NCI-H187 (cell line): Measurements from ENCODE around the gene FAM53A.
"Not testable (repeated sequence)": the region's sequence is repeated elsewhere in the genome, so short reads cannot be mapped to it uniquely, and the experiment has no call there.

Source experiments
- DNase-seq, 2 experiments: peaks; one replicate each; lab custom pipeline; 2025; lab: John Stamatoyannopoulos, UW

Gene FAM53A

GRCh38 chr4:1640716-1641503 is 43.2 kb downstream of the FAM53A start:
- DNase-seq = not testable (repeated sequence)

DNA sequence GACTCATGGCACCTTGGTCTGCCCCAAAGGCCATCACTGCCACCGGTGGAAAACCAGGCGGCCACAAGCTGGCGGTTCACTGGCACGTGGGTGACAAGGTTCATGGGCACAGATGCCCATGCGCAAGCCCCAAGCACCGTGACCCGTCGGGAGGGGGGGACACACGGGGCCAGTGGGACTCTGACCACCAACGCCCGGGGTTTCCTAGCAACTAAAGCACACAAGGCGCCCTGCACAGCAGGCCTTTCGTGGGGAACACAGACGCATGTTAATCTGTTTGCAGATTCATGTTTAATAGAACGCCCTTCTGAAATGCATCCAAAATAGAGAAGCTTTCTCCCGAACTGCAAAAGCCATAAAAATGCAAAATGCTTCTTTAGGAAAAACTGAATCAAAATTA is 43.9 kb downstream of the FAM53A start:
- no peak for DNase-seq

DNA sequence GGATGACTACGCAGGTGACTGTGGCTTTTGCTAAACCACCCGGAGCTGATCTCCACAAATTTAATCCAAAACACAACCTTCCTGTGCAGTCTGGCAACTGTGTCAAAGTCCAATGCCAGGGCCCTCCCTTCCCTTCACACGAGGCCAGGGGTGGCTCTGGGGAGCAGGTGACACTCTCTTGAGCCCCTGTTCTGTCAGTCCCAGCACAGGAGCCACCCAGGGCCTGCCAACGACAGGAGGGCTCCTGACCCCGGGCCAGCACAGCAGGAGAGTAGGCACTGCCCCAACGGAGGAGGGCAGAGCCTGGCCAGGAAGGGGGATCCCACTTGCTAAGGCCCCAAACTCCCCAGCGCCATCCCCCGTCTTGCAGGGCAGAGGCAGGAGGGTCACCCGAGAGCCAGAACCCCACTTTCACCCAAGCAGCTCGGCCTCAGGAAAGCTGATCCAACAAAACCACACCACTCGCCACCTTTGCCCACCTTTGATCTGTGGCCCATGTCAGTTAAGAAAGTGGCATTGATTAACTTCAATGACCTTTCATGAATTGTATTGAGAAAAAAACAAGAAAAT is 44.7 kb downstream of the FAM53A start:
- DNase-seq = no peak

- DNase-seq = no peak
These were observed 45.2 kb downstream of the FAM53A start for GRCh38 chr4:1638873-1639272.

- DNase-seq = no peak
These were observed 45.9 kb downstream of the FAM53A start for GRCh38 chr4:1638272-1638598.

DNA sequence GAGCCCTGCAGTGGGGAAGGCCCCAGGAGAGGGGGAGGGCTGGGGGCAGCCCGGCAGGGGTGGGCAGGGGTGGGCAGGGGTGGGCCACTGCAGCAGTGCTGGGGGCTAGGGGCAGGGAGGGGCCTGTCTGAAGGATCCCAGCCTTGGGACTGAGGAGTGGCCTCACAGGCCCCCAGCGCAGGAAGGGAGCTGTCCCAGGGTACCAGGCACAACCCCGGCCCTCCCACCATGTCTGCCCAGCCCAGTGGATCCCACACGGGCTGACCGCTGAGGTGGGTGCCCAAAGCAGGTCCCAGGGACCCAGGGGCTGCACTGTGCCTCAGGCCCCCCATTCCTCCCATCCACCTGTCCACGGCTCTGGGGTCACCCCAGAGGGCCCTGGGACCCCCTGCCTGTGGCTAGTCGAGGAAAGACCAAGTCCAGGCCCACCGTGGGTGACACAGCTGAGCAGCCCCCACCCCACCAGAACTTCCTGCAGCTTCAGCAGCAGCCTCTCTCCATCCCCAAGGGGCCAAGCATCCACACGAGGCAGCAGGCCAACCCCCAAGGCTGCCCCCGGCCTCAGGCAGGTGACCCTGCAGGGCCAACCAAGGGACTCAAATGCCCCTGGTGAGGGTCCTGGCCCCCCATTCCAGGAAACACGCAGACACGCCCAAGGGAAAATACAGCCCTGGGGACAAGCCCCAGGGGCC is 46.4 kb downstream of the FAM53A start:
- no peak for DNase-seq

DNA sequence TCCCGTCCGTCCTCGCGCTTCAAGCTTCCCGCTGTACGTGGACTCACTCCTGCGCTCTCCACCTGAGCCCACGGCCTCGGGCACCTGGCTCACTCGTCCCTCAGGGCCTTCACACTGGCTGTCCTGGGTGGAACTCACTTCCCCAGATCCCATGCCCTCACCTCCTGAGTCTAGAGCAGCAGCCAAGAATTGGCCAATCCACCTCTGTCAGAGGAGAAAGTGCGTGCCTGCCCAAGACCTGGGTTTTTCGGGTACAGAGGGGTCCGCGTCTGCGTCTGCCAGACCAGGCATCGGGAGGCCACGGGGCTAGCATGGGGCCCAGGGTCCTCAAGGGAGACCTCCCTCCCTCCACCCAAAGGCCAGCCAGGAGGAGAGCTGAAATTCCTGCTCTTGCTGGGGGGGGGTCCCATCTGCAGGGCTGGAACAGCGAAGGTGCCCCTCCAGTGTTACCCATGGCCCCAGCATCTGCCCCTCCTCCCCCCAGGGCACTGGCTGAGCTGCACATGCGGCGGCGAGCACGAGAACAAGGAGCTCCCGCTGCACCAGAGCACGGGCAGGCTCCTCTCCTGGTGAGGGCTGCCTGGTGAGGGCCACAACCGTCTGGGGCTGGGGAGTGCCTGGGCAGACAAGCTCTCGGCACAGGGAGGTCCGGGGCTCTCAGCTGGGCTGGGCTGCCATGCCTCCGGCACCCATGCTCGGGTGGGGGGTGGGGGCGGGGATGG is 47.5 kb downstream of the FAM53A start:
- no peak for DNase-seq

GRCh38 chr4:1635464-1635863 is 48.6 kb downstream of the FAM53A start:
- DNase-seq = no peak

- DNase-seq = no peak
These were observed 50.1 kb downstream of the FAM53A start for GRCh38 chr4:1633993-1634392.

DNA sequence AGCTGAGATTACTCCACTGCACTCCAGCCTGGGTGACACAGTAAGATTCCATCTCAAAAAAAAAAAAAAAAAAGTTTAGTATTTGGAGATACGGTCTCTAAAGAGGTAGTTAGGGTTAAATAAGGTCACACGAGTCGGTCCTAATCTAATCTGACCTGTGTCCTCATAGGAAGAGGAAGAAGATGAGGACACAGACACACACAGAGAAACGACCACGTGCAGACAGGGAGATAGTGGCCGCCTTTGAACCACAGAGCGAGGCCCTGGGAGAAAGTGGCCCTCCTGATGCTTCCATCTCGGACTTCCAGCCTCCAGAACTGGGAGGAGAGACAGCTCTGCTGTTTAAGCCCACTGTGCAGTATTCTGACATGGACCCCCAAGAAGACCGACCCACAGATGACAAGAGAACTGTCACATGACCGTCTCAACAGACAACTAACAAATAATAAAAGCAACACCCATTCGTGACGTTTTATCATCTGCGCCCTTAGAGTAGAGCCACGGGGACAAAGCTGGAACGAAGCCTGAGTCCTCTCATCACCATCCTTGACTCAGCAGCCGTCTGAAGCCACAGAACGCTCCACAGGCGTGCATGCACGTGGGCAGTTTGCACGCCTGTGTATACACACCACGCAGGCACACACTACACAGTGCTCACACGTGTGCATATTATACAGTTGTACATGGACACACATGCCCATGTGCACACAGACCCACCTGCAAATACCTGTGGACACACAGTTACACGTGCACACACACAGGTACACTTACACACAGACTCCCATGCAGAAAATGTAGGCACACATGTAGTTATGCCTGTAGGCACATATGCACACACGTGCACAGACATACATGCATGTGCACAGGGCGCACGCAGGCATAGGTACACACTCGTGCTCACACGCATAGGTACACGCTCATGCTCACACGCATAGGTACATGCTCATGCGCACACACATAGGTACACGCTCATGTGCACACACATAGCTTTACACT is 51.7 kb downstream of the FAM53A start:
- DNase-seq = no peak

DNA sequence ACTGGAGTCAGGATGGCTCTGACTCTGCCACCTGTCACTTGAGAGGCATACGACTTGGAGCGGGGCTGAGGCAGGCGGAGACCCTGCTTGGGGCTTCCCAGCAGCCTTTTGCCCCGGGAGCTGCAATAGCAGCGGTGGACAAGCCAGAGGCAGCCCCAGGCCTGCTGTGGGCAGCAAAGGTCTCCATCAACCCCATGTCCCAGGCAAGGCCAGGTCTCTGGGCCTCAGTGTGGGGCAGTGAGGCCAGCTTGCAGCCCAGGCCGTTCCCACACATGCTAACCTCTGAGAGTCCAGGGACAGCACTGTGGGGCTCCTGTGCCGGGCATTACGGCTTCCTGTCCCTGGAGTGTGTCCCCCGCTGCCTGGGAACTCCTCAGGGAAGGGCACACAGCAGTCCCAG is 53.0 kb downstream of the FAM53A start:
- DNase-seq = no peak

DNA sequence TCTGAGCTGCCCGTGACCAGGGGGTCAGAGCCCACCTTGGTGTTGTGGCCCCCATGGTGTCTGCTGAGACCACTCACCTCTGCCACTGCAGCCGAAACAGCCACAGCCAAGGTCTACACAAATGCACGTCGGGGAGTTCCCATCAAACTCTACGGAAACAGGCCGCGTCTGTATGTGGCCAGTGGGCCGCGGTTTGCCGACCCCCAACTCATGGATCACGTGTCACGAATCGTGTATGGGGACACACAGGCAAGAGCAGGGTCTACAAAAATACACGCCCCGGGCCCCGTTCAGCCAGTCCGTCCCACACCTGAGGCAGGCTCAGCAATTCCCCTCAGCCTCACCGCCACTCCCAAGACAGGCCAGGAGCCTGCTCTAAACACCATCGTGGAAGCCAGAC is 53.8 kb downstream of the FAM53A start:
- no peak for DNase-seq

DNA sequence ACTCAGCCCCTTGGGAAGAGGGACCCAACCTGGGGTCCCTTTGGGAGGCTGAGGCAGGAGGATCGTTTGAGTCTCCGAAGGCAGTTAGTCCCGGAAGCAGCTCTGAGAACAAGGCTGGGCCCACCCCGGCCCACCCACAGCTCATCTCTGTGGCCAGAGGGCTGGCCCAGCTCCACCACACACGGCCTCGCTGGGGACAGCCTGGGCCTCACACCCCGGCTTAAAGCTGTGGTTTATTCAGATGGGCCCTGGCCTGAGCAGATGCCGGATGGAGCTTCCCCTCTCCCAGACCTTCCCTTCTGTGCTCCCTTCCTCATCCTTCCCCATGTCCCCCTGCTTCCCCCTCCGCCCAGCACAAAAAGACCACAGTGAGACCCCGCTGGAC is 54.4 kb downstream of the FAM53A start:
- DNase-seq = no peak

DNA sequence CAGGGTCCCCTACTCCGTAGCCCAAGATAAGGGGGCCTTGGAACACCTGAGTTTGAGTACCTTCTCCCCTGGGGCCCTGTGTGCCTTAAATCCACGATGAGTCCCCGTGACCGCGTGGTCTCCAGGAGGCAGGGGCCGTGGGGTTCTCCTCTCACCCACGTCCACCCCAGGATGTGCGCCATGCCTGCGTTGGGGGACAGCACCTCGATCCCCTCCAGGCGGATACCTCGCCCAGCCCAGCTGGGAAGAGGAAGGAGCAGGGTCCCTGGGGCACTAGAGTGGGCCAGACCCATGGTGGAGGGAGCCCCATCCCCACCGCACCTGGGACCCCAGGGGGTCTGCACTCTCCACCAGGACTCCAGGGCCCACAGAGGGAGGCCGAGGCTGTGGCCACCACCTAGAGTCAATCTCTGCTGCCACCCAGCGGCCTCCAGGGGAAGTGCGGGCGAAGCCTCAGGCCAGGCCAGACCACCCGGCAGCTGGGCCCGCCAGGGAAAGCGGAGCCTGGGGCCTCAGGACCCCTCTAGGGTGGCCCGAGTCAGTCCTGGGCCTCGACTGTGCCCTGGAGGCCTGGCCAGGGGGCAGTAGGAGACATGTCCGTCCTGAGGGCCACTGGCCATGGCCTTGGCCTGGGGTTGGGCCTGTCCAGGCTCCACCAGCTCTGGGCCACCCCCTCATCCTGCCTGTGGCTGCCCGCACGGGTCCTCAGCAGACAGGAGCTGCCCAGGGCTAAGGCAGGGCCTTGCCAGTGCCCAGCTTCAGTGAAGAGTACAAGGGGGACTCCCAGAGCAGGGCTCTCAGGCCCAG is 55.0 kb downstream of the FAM53A start:
- DNase-seq = peak in 1 of 2 experiments; percentile 7

- DNase-seq = no peak
These were observed 56.4 kb downstream of the FAM53A start for GRCh38 chr4:1627417-1628313.

DNA sequence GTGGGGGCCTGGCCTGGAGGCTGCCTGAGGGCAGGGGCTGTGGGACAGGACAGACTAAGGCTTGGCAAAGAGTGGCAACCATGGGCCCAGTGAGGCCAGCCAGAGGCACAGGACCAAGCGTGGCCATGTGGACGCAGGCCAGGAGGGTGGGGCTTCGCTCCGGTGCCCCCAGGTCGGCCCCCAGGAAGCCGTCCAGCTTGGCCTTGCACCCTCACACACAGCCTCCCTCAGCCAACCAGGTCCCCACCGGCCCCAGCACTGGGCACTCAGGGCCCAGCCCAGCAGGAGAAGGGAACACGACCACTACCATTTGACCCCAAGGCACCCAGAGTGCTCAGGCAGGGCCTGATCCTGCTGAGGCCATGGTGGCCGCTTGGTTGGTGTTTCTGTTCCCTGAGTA is 57.2 kb downstream of the FAM53A start:
- DNase-seq = no peak

DNA sequence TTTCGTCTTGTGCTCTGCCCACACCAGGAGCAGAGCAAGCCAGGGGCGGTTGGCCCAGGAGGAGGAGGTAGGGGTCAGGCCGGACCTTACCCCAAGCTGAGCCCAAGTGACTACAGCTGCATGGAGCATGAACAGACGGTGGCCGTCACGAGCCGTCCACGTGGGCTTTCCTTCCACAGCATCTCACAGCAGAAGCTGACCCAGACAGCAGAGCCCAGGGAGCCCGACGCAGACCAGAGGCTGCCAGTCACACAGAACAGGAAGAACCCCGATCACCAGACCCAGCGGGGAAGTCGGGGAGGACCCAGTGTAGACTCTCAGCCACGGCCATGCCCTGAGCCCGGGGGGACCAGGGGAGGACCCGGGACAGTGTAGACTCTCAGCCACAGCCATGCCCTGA is 58.0 kb downstream of the FAM53A start:
- no peak for DNase-seq

DNA sequence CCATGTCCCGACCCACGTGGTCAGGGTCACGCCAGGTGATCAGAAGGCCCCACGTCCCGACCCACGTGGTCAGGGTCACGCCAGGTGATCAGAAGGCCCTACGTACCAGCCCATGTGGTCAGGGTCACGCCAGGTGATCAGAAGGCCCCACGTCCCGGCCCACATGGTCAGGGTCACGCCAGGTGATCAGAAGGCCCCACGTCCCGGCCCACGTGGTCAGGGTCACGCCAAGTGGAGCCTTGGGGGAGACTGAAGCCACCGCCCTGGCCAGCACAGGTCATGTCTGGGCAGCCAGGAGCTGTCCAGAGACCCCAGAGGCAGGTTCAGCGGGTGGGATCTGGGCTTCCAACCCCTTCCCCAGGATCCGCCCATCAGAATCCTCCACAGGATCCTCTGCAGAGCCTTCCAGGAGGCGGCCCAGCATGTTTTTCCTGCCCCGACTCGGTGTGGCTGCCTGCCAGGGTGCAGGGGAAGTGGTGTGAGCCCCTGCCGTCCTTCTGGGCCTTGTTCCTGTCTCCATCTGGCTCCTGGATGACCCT is 58.4 kb downstream of the FAM53A start:
- no peak for DNase-seq

- DNase-seq = no peak
These were observed 59.6 kb downstream of the FAM53A start for GRCh38 chr4:1624519-1624910.
